Measurements from ENCODE around the gene IER5L. TPM values are rescaled to one million over a fixed set of nuclear protein-coding genes. Genes with fewer than 3 reads are reported as not detected.
"Not testable (repeated sequence)": the region's sequence is repeated elsewhere in the genome, so short reads cannot be mapped to it uniquely, and the experiment has no call there.

The IER5L gene
- polyA plus RNA-seq, 1 donor: 6.6 TPM

DNA sequence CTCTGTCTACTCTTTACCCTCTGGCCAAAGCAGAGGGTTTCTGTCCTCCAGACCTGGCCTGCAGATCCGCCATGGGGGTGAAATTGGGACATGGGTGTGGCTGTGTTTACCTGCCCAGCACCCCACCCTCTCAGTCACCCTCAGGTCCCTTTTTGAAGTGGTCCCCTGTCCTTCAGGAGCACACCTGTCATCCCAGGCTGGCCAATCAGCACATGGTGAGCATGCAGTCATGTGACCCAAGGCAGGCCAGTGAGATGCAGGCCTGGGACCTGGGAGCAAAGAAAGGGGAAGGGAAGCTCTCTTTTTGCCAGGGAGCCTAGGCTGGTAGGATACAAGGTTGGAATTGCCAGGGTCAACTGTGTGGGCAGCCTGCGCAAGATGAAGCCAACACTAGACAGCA lies 28.3 kb upstream of the IER5L start:
- no peak for DNase-seq

DNA sequence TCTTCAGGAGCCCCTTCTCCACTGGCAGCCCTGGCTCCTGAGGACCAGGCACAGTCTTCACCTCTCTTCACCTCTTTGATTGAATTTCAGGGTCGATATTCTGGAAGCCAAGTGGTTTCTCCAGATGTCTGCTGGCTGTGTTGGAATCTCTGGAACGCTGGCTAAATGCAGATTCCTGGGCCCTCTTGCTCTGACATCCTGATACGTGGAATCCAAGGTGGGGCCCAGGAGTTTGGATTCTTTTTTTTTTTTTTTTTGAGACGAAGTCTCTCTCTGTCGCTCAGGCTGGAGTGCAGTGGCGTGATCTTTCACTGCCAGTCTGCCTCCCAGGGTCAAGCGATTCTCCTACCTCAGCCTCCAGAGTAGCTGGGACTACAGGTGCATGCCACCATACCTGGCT lies 26.8 kb upstream of the IER5L start:
- DNase-seq: no peak

DNA sequence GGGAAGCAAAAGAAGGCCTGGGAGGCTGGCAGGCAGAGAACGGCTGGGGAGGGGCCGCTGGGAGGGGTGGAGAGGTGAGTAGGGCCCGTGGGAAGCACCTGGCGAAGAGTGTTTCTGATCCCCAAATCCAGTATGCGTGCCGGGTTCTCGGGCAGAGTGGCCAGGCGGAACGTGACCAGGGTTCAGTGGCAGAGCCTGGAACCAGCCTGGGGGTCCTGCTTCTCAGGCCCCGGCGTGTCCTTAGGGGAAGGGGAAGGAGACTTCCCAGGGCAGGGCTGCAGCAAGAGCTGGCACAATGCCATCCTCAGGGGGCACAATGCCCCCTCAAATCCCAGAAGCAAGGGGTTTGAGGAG lies 25.5 kb upstream of the IER5L start:
- no peak for DNase-seq

DNA sequence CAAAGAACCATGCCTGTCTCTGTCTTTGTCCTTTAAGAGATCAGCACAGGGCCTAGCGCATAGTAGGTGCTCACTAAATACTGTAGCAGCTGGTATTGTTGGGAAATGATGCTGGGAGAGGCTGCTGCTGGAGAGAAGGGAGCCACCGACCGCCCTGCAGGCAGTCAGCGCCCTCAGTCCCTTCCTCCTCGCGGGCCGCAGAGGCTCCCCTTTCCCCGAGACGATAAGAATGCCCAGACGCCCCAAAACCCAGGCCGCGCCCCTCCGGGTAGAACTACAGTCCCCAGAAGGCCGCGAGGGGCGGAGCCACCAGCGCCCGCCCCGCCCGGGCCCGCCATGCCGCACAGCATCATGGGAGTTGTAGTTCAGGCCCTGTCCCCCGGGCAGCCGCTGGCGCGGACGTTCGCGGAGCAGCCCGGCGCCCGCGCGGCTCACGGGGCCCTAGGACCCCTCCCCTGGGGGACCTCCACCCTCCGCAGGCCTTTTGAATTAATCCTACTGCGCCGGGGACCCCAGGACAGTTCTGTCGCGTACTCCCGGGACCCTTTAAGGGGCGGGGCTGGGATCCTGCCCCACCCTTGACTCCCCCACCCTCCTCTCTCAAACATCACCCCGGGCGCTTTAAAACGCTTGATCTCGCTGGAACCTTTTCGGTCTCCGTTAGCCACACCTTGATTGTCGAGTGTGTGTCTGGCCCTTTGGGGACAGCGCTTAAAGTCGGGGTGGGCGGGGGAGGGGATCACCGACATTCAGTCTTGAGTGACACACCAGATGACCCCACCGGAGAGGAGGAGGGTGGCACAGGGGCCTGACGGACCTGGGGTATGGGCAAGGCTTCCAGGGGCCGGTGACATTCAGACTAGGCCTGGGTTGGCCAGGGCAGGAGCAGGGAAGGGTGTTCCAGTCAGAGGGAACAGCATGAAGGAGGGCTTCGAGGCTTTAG lies 24.8 kb upstream of the IER5L start:
- DNase-seq: peak; percentile 77

DNA sequence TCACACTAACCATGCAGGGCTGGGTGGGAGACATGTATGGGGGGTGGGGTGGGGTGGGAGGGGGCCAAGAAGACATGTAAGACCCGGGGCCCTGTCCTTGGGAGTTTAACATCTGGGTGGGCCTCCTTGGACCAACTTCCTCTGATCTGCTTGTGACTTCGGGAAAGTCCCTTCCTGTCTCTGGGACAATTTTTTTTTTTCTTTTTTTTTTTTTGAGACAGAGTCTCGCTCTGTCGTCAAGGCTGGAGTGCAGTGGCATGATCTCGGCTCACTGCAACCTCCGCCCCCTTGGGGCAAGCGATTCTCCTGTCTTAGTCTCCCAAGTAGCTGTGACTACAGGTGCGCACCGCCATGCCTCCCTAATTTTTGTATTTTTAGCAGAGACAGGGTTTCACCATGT lies 23.8 kb upstream of the IER5L start:
- no peak for DNase-seq

DNA sequence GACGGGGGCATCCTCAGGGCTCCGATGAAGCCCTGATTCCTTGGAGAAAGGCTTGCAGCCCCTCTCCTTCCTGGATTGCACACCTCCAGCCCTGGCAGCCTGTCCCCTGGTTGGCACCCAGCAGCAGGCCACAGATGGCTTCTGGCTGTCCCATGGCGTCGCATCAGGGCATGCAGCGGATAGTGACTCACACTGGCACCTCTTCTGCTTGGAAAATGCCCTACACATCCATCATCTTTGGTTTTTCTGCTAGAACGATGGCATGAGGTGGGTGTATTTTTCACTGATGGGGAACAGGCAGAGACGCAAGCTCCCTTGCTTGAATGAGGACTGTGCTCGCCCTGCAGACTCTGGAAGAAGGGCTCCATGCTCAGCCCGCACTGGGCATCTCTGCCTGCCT lies 23.2 kb upstream of the IER5L start:
- no peak for DNase-seq

DNA sequence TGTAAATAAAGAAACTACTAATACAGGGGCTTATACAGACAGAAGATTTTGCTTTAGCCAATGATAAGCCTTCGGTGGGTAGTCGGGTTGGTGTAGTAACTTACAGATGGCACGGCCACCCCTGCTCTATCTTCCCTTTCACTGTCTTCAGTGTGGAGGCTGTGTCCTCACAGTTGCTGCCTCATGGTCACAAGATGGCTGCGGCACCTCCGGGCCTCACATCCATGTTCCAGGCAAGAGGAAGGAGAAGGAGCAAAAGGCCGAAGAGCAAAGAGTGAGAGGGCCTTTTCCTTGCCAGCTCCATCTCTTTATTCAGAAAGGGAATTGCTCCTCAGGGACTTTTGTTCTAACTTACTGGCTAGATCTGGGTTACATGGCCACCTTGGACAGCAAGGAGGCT lies 22.2 kb upstream of the IER5L start:
- no peak for DNase-seq

DNA sequence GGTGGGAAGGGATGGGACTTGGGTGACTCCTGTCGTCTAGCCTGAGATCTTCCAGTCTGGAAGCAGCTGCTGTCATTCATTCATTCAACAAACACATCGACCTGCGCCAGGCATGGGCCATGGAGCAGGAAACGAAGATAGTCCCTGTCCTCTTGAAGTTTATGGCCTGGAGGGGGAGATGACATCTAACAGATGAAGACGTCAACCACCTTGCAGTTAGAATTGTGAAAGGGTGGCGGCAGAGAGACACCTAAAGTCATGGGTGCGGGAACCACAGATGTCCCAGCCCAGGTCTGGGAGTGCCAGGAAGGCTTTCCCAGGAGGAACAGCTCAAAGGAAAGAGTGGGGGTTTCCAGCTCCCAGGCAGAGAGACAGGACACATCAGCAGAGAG lies 21.0 kb upstream of the IER5L start:
- DNase-seq: no peak

DNA sequence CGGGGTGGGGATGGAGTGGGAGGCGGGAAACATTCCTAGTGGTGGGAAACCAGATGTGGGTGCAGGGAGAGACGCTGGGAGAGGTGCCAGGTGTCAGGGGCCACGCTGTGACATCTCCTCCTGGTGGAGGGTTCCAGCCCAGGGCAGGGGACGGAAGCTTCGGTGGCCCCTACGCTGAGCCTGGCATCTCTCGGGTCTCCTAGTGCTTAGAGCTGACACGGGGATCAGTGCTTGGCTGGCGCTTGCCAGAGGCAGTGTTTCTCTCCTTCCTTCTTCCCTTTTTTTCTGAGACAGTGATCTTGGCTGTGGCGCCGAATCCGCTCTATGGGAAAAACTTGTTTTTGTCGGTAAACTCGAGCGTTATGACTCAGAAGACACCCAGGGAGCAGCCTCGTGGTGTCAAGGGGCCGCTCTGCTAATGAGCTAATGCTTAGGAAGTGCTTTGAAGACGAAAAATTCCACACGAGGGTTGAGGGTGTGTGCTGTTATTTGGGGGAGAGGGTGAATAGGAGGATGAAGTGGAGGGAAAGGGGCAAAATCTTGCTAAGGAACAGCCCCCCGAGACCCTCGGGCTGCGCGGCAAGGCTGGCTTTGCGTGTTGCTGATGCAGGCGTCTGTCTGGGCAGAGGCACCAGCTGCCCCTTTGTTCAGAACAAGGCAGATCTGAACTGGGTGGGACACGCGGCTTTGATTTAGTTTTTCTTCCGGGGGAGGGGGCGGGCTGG lies 20.4 kb upstream of the IER5L start:
- DNase-seq: no peak

DNA sequence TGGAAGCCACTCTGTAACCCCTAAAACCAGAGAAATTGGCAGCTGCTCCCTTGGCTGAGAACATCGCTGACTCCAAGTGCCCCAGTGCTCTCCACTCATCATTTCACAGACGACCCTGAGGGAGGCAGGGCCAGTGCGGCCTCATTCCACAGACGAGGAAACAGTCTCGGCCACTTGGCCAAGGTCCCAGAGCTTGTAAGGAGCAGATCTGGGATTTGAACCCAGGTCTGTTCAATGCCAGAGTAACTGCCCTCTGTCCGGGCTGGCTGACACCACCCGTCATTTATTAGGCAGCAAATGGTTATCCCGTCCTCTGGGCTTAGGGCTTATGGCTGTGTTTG lies 19.9 kb upstream of the IER5L start:
- no peak for DNase-seq

DNA sequence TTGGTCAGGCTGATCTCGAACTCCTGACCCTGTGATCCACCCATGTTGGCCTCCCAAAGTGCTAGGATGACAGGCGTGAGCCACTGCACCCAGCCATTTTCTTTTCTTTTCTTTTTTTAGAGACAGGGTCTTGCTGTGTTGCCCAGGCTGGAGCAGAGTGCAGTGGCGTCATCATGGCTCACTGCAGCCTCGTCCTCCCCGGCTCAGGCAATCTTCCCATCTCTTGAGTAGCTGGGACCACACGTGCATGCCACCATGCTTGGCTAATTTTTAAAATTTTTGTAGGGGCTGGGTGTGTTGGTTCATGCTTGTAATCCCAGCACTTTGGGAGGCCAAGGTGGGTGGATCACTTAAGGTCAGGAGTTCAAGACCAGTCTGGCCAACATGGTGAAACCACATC lies 19.0 kb upstream of the IER5L start:
- DNase-seq: not testable (repeated sequence)

DNA sequence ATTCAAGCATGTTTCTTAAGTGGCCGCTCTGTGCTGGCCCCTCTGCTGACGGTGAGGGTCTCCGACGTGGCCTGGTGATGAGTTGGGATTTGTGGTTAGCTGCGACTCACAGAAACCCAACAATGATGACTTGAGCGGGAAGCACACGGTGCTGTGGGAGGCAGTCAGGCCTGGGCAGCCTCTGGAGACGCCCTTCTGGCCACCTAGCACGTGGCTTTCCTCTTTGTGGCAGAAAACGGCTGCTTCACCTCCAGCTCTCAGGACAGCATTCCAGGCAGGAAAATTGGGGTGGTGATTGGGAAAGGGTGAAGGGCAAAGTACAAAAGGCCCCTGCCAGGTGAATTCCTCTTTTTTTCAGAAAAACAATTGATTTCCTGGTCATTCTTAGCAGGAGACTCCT lies 17.5 kb upstream of the IER5L start:
- DNase-seq: no peak

DNA sequence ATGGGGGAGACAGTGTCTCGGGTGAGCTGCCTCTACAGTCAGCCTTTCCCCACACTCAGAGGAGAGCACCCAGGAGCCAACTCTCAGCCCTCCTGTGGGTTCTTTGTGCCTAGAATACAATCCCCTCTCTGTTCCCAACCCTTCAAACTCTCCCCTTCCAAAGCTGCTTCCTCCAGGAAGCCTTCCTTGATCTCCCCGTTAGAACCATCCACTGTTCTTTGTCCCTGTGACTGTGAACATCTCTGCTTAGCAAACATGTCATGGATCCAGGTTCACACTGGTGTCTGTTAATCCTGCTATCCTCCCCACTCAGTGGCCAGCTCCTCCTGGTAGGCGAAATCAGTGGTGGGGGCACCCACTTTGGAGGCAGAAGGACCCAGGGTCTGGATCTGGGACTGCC lies 16.2 kb upstream of the IER5L start:
- DNase-seq: no peak

DNA sequence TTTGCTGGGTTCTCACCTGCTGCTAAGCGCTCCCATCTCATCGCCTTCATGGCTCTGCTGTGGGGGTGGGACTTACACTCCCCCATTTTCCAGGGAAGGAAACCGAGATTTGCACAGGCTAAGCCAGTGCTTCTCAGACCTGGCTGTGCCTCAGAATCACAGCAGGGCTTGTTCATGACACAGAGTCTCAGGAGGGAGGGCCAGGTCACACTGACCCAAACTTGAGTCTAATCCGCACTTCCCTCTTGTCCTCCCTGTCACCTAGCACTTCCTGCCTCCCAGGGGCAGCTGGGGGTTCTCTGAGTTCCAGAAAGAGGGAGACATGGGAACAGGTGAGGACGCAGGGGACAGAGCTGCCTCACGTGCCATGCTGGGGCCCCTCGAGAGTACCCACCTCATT lies 15.6 kb upstream of the IER5L start:
- no peak for DNase-seq

DNA sequence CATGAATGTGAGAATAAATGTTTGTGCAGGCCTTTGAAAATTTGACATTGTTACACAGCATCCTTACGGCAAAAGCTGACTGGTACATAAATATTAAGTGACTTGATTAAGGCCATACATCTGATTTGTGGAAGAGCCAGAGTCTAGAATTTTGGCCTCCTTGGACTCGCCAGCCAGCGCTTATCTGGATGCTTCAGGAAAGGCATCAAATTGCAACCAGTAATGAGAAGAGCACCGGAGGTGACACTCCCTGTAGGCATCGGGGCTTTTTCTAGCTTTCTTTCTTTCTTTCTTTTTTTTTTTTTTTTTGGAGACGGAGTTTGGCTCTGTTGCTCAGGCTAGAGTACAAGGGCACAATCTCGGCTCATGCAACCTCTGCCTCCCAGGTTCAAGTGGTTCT lies 13.2 kb upstream of the IER5L start:
- DNase-seq: no peak

DNA sequence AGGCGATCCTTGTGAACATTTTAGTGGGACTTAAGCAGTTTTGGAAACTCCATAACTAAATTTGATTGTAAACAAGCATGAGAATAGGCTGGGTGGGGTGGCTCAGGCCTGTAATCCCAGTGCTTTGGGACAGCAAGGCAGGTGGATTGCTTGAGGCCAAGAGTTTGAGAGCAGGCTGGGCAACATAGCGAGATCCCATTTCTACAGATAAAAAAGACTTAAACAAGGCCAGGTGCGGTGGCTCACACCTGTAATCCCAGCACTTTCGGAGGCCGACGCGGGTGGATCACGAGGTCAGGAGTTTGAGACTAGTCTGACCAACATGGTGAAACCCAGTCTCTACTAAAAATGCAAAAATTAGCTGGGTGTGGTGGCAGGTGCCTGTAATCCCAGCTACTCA lies 11.9 kb upstream of the IER5L start:
- DNase-seq: not testable (repeated sequence)

DNA sequence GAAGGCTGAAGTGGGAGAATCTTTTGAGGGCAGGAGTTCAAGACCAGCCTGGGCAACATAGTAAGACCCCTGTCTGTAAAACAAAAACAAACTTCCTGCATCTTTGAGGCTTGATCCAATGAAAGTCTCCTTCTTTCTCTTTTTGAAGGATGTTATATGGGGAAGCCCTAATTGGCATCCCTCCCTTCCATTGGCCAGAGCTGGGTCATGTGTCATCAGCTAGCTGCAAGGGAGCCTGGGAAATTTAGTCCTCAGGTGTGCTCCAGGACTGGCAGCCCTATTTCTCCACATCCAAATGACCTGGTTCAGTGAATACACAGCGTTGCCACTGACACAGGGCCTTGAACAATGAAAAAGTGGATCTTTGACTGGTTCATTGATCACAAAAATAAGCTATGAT lies 9.0 kb upstream of the IER5L start:
- DNase-seq: no peak

DNA sequence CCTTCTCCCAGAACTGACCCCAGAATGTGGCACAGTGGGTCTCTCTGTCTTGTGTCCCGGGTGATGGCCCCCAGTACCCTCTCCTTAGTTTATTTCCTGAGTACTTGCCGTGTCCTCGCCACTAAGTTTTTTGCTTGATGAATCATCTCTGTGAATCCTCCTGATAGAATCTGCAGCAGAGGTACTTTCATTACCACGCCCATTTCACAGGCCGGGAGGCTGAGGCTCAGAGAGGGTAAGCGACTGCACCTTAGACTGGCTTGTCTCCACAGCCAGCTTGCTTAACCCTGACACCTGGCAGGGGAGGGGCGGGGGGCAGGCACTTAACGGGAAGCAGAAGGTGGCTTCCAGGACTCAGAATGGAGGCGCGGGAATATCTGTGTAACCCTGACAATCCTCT lies 7.9 kb upstream of the IER5L start:
- no peak for DNase-seq

DNA sequence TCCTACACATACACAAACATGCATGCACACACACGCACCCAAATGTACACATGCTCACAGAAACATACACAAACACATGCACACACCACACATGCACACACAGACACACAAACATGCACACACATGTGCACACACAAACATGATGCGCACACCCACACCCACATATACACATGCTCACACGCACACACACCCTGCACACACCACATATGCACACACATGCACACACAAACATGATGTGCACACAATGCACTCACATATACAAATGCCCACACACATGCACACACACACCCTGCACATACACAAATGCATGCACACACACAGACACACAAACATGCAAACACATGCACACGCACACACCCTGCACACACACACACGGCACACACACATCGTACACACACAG lies 7.3 kb upstream of the IER5L start:
- no peak for DNase-seq

DNA sequence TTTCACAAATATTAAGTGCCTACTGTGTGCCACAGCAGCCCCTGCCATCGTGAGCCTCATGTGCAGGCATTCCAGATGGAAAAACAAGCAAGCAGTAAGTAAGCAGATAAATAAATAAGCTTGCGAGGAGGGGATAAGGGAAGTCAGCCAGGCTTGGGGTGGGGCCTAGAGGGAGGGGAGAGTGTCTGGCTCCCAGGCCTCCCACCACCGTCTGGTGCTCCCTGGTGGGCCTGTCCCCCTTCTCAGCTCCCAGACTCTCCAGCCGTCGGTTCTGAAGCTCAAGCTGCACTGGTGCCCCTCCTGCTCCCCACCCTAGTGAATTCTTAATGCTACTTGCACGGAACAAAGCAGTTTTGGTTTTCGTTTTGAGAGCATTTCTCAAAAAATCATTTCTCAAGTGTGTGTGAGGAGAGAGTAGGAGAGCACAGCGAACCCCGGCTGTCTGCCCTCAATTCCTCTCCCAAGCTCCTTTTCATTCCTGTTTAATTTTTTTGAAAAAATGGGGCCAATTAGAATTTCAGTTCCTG lies 6.6 kb upstream of the IER5L start:
- DNase-seq: no peak

DNA sequence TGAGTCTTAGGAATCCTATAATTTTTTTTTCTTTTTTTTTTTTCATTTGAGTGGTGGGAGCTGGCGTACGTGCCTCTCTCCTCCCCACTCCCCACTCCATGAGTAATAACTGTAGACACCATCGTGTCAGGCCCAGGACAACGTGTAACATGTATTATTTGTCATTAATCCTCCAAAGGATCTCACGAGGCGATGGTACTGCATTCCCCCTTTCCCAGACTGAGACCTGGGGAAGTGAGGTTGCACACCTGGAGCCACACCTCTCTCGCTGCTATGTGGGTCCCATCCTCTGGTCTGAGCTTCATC lies 6.1 kb upstream of the IER5L start:
- no peak for DNase-seq

DNA sequence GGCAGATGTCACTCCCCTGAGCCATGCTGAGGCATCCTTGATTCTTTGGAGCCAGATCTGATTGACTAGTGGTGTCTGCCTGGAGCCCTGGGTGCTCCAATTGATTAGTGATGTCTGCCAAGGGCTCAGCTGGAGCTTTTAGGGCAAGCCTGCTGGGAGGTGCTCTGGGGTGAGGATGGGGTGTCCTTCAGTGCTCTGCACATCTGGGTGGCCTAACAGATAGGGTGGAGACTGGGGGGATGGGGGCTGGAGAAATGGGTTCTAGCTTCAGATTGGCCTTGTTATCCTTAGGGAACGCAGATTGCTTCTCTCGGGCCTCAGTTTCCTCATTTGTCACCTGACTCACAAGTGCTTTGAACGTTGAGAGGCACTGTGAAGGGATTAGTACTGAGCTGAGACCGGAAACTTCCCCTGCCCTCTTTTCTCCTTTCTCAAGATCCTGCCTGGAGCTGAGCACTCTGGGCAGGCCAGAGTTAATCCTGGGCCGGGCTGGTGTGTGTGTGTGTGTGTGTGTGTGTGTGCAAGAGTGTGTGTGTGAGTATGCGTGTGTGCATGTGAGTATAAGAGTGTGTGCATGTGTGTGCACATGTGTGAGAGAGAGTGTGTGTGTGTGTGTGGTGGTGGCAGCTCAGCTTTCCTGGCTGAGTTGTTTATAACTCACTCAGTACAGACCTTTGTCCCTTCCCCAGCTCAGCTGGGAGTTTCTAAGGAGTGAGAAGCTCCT lies 5.6 kb upstream of the IER5L start:
- no peak for DNase-seq

Data from left kidney (tissue), 2 donors.